Activated naive CD8-positive, alpha-beta T cell treated with anti-CD3 and anti-CD28 coated beads, Interleukin-2, amount 10 ng/mL, durations not matched to agents 7 days and 5 days (primary cell): ENCODE measurements around the gene PEX11G. TPM values are rescaled to one million over a fixed set of nuclear protein-coding genes. Genes with fewer than 3 reads are reported as not detected.

ENCODE experiments used
- ATAC-seq: fragments of 150-1000 bp; cut with Tn5 transposase; one replicate; pipeline ENCODE4 v1.10.0; 2021; ENCODE audit warnings: low read depth, moderate library complexity
- POLR2A ChIA-PET: fragments of 350-600 bp; sonication (Branson Sonifier 250); formaldehyde crosslinking; loops from one replicate; lab custom pipeline; 2021; ENCODE audit warnings: antibody characterized with exemption; lab: Charles Lee
- DNase-seq: peaks from one replicate; pipeline ENCODE4 v3.0.0; 2021
- H3K27ac Mint-ChIP-seq: one replicate; pipeline ENCODE4 v1.8.0; 2022; ENCODE audit warnings: mild to moderate bottlenecking, mixed read lengths
- H3K27me3 Mint-ChIP-seq: one replicate; pipeline ENCODE4 v1.8.0; 2022; ENCODE audit warnings: mild to moderate bottlenecking, moderate library complexity, mixed read lengths
- H3K36me3 Mint-ChIP-seq: one replicate; pipeline ENCODE4 v1.8.0; 2021; ENCODE audit warnings: mild to moderate bottlenecking, mixed read lengths
- H3K4me1 Mint-ChIP-seq: one replicate; pipeline ENCODE4 v1.8.0; 2021; ENCODE audit warnings: mixed read lengths
- H3K4me3 Mint-ChIP-seq: one replicate; pipeline ENCODE4 v1.8.0; 2022; ENCODE audit warnings: mild to moderate bottlenecking, moderate library complexity, mixed read lengths
- H3K9me3 Mint-ChIP-seq: one replicate; pipeline ENCODE4 v1.8.0; 2021; ENCODE audit warnings: mixed read lengths
- total RNA-seq, 2 experiments: library from RNA; stranded (reverse); gene quantifications; one replicate each; pipeline ENCODE4 v1.2.3, GENCODE V29; 2021

PEX11G gene
- total RNA-seq, 2 experiments from 2014 or later: 1.0 to 1.3 TPM

GRCh38 chr19:7476777-7477494 lies 11.9 kb downstream of the PEX11G start:
- POLR2A ChIA-PET: no interaction called here
- H3K9me3 Mint-ChIP-seq: no peaks in the 10 kb centered on the region
- H3K36me3 Mint-ChIP-seq: no peaks in the 10 kb centered on the region
- DNase-seq: no peak
- no peaks in the 10 kb centered on the region for H3K27me3 Mint-ChIP-seq
- no peak overlapping the region for H3K4me3 Mint-ChIP-seq
- H3K4me1 Mint-ChIP-seq: peaks cover 2% of the 10 kb centered on the region
- H3K27ac Mint-ChIP-seq: no peak overlapping the region
- ATAC-seq: no peak

GRCh38 chr19:7476241-7476640 lies 12.6 kb downstream of the PEX11G start:
- ATAC-seq (no peak), DNase-seq (no peak)
- Mint-ChIP-seq H3K27me3 (no peaks in the 10 kb centered on the region), H3K27ac (no peak overlapping the region), H3K4me1 (peaks cover 2% of the 10 kb centered on the region), H3K36me3 (peaks cover 2% of the 10 kb centered on the region), H3K9me3 (no peaks in the 10 kb centered on the region), H3K4me3 (no peak overlapping the region)
- POLR2A ChIA-PET: no interaction called here

- Mint-ChIP-seq H3K36me3 (peaks cover 2% of the 10 kb centered on the region), H3K9me3 (no peaks in the 10 kb centered on the region), H3K4me3 (no peak overlapping the region), H3K4me1 (peaks cover 2% of the 10 kb centered on the region), H3K27ac (no peak overlapping the region), H3K27me3 (no peaks in the 10 kb centered on the region)
- POLR2A ChIA-PET: no interaction called here
- ATAC-seq (no peak), DNase-seq (no peak)
Observed at GRCh38 chr19:7475665-7476064, 13.2 kb downstream of the PEX11G start.

- ATAC-seq: no peak
- H3K27ac Mint-ChIP-seq: no peak overlapping the region
- H3K4me1 Mint-ChIP-seq: no peaks in the 10 kb centered on the region
- no peak overlapping the region for H3K4me3 Mint-ChIP-seq
- no peaks in the 10 kb centered on the region for H3K9me3 Mint-ChIP-seq
- POLR2A ChIA-PET: no interaction called here
- peaks cover 2% of the 10 kb centered on the region for H3K36me3 Mint-ChIP-seq
- no peaks in the 10 kb centered on the region for H3K27me3 Mint-ChIP-seq
- no peak for DNase-seq
Observed at GRCh38 chr19:7471696-7472615, 16.9 kb downstream of the PEX11G start.

- no peaks in the 10 kb centered on the region for H3K9me3 Mint-ChIP-seq
- no peak overlapping the region for H3K4me3 Mint-ChIP-seq
- no peak for DNase-seq
- ATAC-seq: no peak
- no peaks in the 10 kb centered on the region for H3K27me3 Mint-ChIP-seq
- POLR2A ChIA-PET: interaction anchor here (0.6 kb wide), 1 partner anchor 1567 kb away, joined by 4 read pairs; the partner anchor contains the start of gene NDUFA11
- no peaks in the 10 kb centered on the region for H3K4me1 Mint-ChIP-seq
- no peak overlapping the region for H3K27ac Mint-ChIP-seq
- peaks cover 2% of the 10 kb centered on the region for H3K36me3 Mint-ChIP-seq
Observed at GRCh38 chr19:7470540-7471305, 18.1 kb downstream of the PEX11G start.

GRCh38 chr19:7469669-7470285 lies 19.1 kb downstream of the PEX11G start:
- POLR2A ChIA-PET: interaction anchor here (0.6 kb wide), 1 partner anchor 1566 kb away, joined by 4 read pairs; the partner anchor contains the start of gene NDUFA11
- no peaks in the 10 kb centered on the region for H3K4me1 Mint-ChIP-seq
- peaks cover 2% of the 10 kb centered on the region for H3K36me3 Mint-ChIP-seq

GRCh38 chr19:7468840-7469239 lies 20.0 kb downstream of the PEX11G start:
- no peak for DNase-seq
- Mint-ChIP-seq H3K27ac (no peak overlapping the region), H3K36me3 (peaks cover 4% of the 10 kb centered on the region), H3K4me3 (no peak overlapping the region), H3K9me3 (no peaks in the 10 kb centered on the region), H3K4me1 (no peaks in the 10 kb centered on the region), H3K27me3 (no peaks in the 10 kb centered on the region)
- no peak for ATAC-seq
- POLR2A ChIA-PET: no interaction called here

More at GRCh38 chr19:7469669-7470285, 19.1 kb downstream of the PEX11G start:
- DNase-seq: no peak
- no peak overlapping the region for H3K27ac Mint-ChIP-seq
- no peak overlapping the region for H3K4me3 Mint-ChIP-seq
- H3K27me3 Mint-ChIP-seq: no peaks in the 10 kb centered on the region
- no peak for ATAC-seq
- H3K9me3 Mint-ChIP-seq: no peaks in the 10 kb centered on the region

- no peaks in the 10 kb centered on the region for H3K4me1 Mint-ChIP-seq
- POLR2A ChIA-PET: no interaction called here
Observed at GRCh38 chr19:7467009-7467989, 21.5 kb downstream of the PEX11G start.

GRCh38 chr19:7463575-7463974 lies 25.3 kb downstream of the PEX11G start:
- Mint-ChIP-seq H3K36me3 (peaks cover 6% of the 10 kb centered on the region), H3K4me1 (no peaks in the 10 kb centered on the region), H3K27ac (no peak overlapping the region), H3K9me3 (no peaks in the 10 kb centered on the region), H3K27me3 (no peaks in the 10 kb centered on the region), H3K4me3 (no peak overlapping the region)
- DNase-seq: no peak
- POLR2A ChIA-PET: no interaction called here
- ATAC-seq: no peak

More at GRCh38 chr19:7467009-7467989, 21.5 kb downstream of the PEX11G start:
- Mint-ChIP-seq H3K9me3 (no peaks in the 10 kb centered on the region), H3K27me3 (no peaks in the 10 kb centered on the region), H3K4me3 (no peak overlapping the region), H3K27ac (no peak overlapping the region), H3K36me3 (peaks cover 8% of the 10 kb centered on the region)
- ATAC-seq (no peak), DNase-seq (no peak)

- Mint-ChIP-seq H3K27ac (no peak overlapping the region), H3K36me3 (peaks cover 7% of the 10 kb centered on the region), H3K4me1 (no peaks in the 10 kb centered on the region), H3K27me3 (no peaks in the 10 kb centered on the region), H3K4me3 (no peak overlapping the region), H3K9me3 (no peaks in the 10 kb centered on the region)
- POLR2A ChIA-PET: no interaction called here
- ATAC-seq (no peak), DNase-seq (no peak)
Observed at GRCh38 chr19:7461841-7462629, 26.8 kb downstream of the PEX11G start.

GRCh38 chr19:7460562-7460966 lies 28.3 kb downstream of the PEX11G start:
- no peak for DNase-seq
- peaks cover 20% of the 10 kb centered on the region for H3K36me3 Mint-ChIP-seq
- H3K4me1 Mint-ChIP-seq: no peaks in the 10 kb centered on the region
- no peak overlapping the region for H3K27ac Mint-ChIP-seq
- POLR2A ChIA-PET: no interaction called here
- ATAC-seq: no peak
- H3K4me3 Mint-ChIP-seq: no peak overlapping the region
- peaks cover under 1% of the 10 kb centered on the region for H3K9me3 Mint-ChIP-seq
- no peaks in the 10 kb centered on the region for H3K27me3 Mint-ChIP-seq
